DND-41 (cell line): ENCODE data around the gene GPR21.

Source experiments
- CTCF ChIP-seq: IDR thresholded peaks from 2 replicates; pipeline ENCODE4 v1.5.1; 2012; ENCODE audit warnings: borderline replicate concordance, low read length, moderate library complexity, mild to moderate bottlenecking; ENCODE audit not compliant: poor library complexity, severe bottlenecking; ENCODE audit errors: extremely low read depth
- EZH2 ChIP-seq: IDR thresholded peaks from 3 replicates; pipeline ENCODE4 v1.6.1; 2012; ENCODE audit warnings: borderline replicate concordance, low read depth, mild to moderate bottlenecking, moderate library complexity, low read length, inconsistent platforms; ENCODE audit not compliant: severe bottlenecking

DNA sequence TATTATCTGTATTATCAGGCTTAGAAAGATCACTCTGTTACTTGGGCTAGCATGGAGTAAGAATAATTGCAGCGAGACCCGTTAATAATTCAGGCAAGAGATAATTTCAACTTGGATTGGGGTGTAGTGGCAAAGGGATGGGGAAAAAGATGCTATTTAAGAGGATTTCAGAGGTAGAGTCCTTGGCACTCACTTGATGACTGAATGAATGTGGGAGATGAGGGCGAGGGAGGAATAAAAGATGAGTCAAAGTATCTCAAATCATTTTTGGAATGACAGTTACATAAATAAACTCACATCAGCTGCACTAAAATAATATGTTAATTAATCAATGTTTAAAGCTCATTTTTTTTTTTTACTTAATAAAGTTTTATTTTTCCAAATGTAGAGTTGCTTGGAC, 4.5 kb upstream of the GPR21 start:
- TF ChIP-seq CTCF, result no peak
- no peak for TF ChIP-seq EZH2
